T-helper 17 cell (primary cell): ENCODE data around the gene TEX19. TPM values are rescaled to one million over a fixed set of nuclear protein-coding genes. Genes with fewer than 3 reads are reported as not detected.
A peak's percentile ranks its signal among the peaks of the same experiment; 100 is the strongest.
"Not testable (repeated sequence)": the region's sequence is repeated elsewhere in the genome, so short reads cannot be mapped to it uniquely, and the experiment has no call there.

ENCODE experiments used
- ATAC-seq: fragments of 150-1000 bp; cut with Tn5 transposase; 2 replicates; pipeline ENCODE4 v1.10.0; 2021; ENCODE audit warnings: mild to moderate bottlenecking, moderate library complexity
- DNase-seq, 3 donors: peaks; one replicate each; pipeline versions ENCODE4 v3.0.0 to v3.0.0-alpha.2; 2020 to 2021
- H3K9me3 ChIP-seq: one replicate; pipeline ENCODE4 v1.7.0; 2013; ENCODE audit warnings: low read length, mild to moderate bottlenecking; ENCODE audit not compliant: control insufficient read depth, poor library complexity, severe bottlenecking
- H3K27ac Mint-ChIP-seq: one replicate; pipeline ENCODE4 v1.8.0; 2022; ENCODE audit warnings: mild to moderate bottlenecking, moderate library complexity, mixed read lengths
- H3K27me3 Mint-ChIP-seq: one replicate; pipeline ENCODE4 v1.8.0; 2022; ENCODE audit warnings: mixed read lengths
- H3K36me3 Mint-ChIP-seq: one replicate; pipeline ENCODE4 v1.8.0; 2022; ENCODE audit warnings: low read depth, mixed read lengths
- H3K4me1 Mint-ChIP-seq: one replicate; pipeline ENCODE4 v1.8.0; 2022; ENCODE audit warnings: mild to moderate bottlenecking, mixed read lengths
- H3K4me3 Mint-ChIP-seq: one replicate; pipeline ENCODE4 v1.8.0; 2022; ENCODE audit warnings: mild to moderate bottlenecking, moderate library complexity, mixed read lengths
- total RNA-seq, 4 donors: library from RNA in 2 of 4; stranded (reverse) in 2 of 4; gene quantifications; one replicate each; pipeline ENCODE4 v1.2.3 and lab custom pipeline; 2022 to 2026

The TEX19 gene
- total RNA-seq, 2 donors from 2014 or later = not detected

GRCh38 chr17:82408938-82409318 is 49.9 kb downstream of the TEX19 start:
- H3K9me3 ChIP-seq = no peaks in the 10 kb centered on the region
- Mint-ChIP-seq H3K36me3 (no peaks in the 10 kb centered on the region), H3K27me3 (no peaks in the 10 kb centered on the region), H3K27ac (peak overlapping the region; percentile 63), H3K4me1 (peaks cover 8% of the 10 kb centered on the region), H3K4me3 (no peak overlapping the region)
- no peak for DNase-seq
- no peak for ATAC-seq

- peaks cover 16% of the 10 kb centered on the region for H3K4me1 Mint-ChIP-seq
- no peak overlapping the region for H3K27ac Mint-ChIP-seq
- no peaks in the 10 kb centered on the region for H3K27me3 Mint-ChIP-seq
- no peaks in the 10 kb centered on the region for H3K36me3 Mint-ChIP-seq
- no peaks in the 10 kb centered on the region for H3K9me3 ChIP-seq
- DNase-seq (no peak), ATAC-seq (no peak)
- no peak overlapping the region for H3K4me3 Mint-ChIP-seq
Measured at GRCh38 chr17:82410014-82410716, 51.1 kb downstream of the TEX19 start.

GRCh38 chr17:82411396-82412053 is 52.5 kb downstream of the TEX19 start:
- Mint-ChIP-seq H3K36me3 (no peaks in the 10 kb centered on the region), H3K4me1 (peaks cover 19% of the 10 kb centered on the region), H3K4me3 (no peak overlapping the region), H3K27me3 (no peaks in the 10 kb centered on the region), H3K27ac (no peak overlapping the region)
- DNase-seq (no peak), ATAC-seq (no peak)
- H3K9me3 ChIP-seq = no peaks in the 10 kb centered on the region

- not testable (repeated sequence) for H3K27me3 Mint-ChIP-seq, H3K9me3 ChIP-seq, DNase-seq, H3K4me3 Mint-ChIP-seq, H3K36me3 Mint-ChIP-seq, H3K27ac Mint-ChIP-seq, ATAC-seq
- H3K4me1 Mint-ChIP-seq = peaks cover 19% of the 10 kb centered on the region
Measured at GRCh38 chr17:82412081-82412480, 53.0 kb downstream of the TEX19 start.

GRCh38 chr17:82412535-82413520 is 53.8 kb downstream of the TEX19 start:
- H3K27me3 Mint-ChIP-seq = no peaks in the 10 kb centered on the region
- no peak overlapping the region for H3K27ac Mint-ChIP-seq
- ATAC-seq (no peak), DNase-seq (no peak)
- H3K4me1 Mint-ChIP-seq = peaks cover 19% of the 10 kb centered on the region
- no peak overlapping the region for H3K4me3 Mint-ChIP-seq
- no peaks in the 10 kb centered on the region for H3K9me3 ChIP-seq
- no peaks in the 10 kb centered on the region for H3K36me3 Mint-ChIP-seq

Other genes starting within 250 kb of the TEX19 start
- gene CCDC57, start 146.4 kb upstream of the TEX19 start, total RNA-seq = 10 to 100 TPM; 79.1 to 89.0 TPM
- gene SLC16A3, start 130.2 kb upstream of the TEX19 start, total RNA-seq = 10 to 100 TPM; 47.2 to 56.2 TPM
- gene CSNK1D, start 85.5 kb upstream of the TEX19 start, total RNA-seq = 100 to 1,000 TPM; 218 to 273 TPM
- gene CD7, start 41.6 kb upstream of the TEX19 start, total RNA-seq = 100 to 1,000 TPM; 119 to 122 TPM
- gene SECTM1, start 25.5 kb upstream of the TEX19 start, total RNA-seq = 1 to 10 TPM; 4.4 to 6.0 TPM
- not detected for gene UTS2R, start 12.5 kb downstream of the TEX19 start, total RNA-seq
- gene HEXD, start 59.1 kb downstream of the TEX19 start, total RNA-seq = 10 to 100 TPM; 32.2 to 33.4 TPM
- gene OGFOD3, start 59.3 kb downstream of the TEX19 start, total RNA-seq = 10 to 100 TPM; 15.8 to 16.5 TPM
- 100 to 1,000 TPM; 110 to 121 TPM for gene CYBC1, start 91.5 kb downstream of the TEX19 start, total RNA-seq
- 10 to 100 TPM; 86.2 to 94.4 TPM for gene NARF, start 99.5 kb downstream of the TEX19 start, total RNA-seq
- 10 to 100 TPM; 41.5 to 42.7 TPM for gene FOXK2, start 160.5 kb downstream of the TEX19 start, total RNA-seq